HG03457 (cell line): ENCODE results near the gene CCDC66.
"Not testable (repeated sequence)": the region's sequence is repeated elsewhere in the genome, so short reads cannot be mapped to it uniquely, and the experiment has no call there.

ENCODE experiments used
- ATAC-seq: cut with Tn5 transposase; IDR thresholded peaks from one replicate; pipeline ENCODE4 v1.9.1; 2021; ENCODE audit warnings: moderate number of reproducible peaks; ENCODE audit not compliant: unreplicated experiment

CCDC66 gene

DNA sequence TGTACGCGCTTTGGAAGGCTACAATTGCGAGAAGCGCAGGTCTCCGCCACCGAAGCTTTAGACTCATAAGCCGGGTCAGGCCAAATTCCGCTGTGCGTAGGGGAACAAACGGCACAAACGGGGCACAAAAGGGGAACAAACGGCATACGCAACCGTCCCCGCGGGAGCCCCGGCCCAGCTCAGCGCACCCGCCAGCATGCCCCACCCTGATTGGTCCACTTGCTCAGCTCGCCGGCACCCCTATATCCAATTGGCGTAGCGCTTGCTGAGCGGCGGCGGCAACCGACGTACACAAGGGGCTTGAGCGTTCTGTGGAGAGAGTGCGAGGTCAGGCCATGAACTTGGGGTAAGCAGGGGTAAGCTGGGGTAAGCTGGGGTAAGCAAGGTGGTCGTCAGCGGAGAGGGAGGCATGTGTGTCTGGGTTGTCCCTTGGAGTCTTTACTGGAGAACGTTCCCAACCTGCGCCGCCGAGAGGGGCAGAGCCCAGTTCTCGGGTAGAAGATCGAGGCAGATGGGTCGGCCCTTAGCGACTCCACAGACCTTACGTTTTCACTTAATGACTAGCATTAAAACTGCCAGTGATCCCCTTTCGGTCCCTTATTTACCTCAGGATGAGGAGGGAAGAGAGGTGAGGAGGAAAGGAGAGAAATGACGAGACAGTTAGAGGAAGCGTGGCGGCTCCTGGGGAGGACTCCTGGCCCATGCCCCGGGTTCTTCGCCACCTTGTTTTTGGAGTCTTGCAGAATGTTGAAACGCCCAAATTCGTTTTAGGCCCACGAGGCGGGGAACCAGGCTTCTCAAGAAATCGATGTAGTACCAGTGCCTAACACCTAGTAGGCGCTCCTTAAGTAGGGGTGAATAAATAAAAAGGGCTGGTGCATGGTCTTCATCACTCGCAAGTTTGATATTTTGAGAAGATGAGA is at the start of gene CCDC66:
TSS of gene CCDC66 (plus strand) at position 268 of the 923 bp plus-strand sequence. CDS start at position 336, 68 bp downstream.
- peak; percentile 99 for ATAC-seq

DNA sequence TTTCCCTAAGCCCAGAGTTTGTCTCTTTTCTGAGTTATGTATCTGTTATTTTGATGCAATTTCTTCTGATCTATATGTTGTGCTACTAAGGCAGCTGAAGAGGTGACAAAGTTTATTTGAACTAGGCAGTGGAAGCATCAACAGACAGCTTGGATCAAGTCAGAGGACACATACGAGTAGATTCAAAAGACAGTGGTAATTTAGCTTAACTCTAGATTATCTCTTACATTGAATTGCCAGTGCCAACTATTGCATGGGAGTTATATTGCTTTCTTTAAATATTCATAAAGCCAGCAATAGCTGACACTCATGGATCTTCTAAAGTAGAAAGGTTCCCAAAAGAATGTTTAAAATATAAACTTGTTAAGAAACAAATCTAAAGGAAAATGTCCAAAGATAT is 37.3 kb upstream of the CCDC66 start:
- no peak for ATAC-seq

DNA sequence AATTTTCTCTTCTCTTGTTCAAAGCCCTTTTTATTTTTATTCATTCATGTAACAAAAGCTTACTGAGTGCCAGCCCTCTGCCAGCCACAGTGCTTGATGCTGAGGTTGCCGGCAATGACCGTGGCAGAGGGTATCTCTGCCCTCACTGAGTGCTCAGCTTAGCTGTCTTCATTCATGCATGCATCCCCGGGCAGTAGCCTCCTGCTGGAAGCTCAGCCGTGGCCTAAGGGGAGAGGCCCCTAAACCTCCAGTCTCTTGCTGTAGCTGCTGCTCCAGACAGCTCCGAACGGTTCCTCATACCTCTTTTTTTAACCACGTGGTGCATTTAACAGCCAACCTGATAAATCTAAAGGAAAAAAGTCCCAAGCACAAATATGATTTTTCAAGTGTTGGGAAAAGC is 34.6 kb upstream of the CCDC66 start:
- no peak for ATAC-seq

DNA sequence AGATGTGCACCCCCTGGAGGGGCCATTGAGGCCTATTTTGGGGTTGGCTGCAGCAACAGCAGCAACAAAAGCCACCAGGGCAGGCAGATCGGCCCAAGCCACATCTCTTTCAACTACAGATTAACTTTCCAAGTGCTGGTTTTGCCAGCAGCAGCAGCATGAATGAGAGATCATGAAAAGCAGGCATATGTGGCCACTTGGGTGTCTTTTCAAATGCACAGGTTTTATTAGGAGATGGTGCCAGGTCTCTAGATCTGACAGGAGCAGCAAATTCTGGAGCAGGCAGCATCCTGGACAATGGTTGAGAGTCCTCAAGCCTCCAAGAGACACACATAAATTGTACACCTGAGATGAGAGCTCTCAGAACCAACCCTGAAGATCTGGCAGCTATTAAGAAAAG is 31.7 kb upstream of the CCDC66 start:
- no peak for ATAC-seq

DNA sequence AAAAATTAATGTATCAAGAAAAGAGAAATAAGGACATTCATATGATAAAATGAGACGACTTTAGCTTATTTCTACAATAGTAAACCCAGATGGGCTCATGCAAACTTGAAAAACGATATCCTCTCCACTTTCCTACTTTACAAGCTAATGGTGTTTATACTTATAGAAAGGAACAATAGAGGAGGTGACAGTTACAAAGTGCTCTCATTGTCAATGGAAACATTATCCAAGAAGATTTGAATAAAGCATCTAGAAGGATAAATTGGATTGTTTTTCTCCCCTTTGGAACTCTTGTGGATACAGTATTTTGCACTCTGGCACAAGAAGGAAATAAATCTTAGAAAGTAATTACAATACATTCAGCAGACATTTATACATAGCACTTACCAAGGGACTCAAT is 20.2 kb upstream of the CCDC66 start:
- ATAC-seq = no peak

DNA sequence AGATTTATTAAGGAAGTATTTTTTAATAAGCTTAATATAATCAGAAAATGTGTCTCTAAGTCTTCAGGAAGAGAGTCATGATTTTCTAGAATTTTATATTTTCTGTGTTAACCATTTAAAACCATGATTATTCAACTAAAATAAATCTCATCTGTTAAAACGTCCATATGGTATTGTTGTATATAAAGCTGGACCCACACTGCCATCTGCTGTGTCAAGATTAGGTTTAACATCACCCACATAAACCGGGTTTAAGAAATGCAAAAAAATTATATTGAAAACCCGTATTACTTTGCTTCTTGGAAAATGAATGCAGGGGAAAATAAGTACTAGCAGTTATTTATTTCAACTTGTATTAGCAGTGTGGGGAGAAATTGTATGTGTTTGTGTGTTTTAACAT is 9.5 kb upstream of the CCDC66 start:
- ATAC-seq = no peak

DNA sequence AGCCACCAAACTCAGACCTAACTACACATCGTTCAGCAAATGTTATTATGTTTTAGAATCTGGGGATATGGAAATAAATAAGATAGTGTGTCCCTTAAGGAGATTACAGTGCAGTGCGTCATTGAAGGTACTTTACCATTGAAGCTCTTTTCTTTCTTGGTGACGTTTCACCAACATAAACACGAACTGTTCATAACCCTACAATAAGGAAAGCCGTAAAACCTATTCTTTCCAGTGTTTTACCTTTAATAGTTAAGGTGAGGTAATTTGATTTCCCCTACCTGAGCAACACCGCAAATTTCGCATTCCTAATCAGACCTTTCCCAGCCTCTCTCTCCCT is 826 bp downstream of the CCDC66 start:
- no peak for ATAC-seq

DNA sequence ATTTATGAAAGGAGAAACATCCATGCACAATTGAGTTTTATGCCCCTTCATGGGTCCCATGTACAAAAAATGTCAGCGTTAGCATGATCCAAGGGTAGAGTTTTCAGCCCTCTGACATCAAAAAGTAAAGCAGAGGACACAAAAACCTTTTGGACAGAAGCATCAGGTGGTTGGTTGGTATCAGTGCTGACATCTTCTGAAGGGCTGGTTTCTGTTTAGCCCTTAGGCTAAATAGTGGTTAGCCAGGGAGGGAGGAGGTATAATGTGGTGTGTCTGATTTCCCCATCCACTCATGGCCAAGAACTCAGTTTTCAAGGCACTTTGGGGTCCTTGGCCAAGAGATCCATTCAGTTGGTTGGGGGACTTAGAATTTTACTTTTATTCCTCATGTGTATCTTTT is 16.5 kb downstream of the CCDC66 start:
- ATAC-seq = no peak

DNA sequence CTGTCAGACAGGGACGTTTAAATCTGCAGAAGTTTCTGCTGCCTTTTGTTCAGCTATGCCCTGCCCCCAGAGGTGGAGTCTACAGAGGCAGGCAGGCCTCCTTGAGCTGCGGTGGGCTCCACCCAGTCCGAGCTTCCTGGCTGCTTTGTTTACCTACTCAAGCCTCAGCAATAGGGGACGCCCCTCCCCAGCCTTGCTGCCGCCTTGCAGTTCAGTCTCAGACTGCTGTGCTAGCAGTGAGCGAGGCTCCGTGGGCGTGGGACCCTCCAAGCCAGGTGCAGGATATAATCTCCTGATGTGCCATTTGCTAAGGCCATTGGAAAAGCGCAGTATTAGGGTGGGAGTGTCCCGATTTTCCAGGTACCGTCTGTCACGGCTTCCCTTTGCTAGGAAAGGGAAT is 25.0 kb downstream of the CCDC66 start:
- ATAC-seq = not testable (repeated sequence)

DNA sequence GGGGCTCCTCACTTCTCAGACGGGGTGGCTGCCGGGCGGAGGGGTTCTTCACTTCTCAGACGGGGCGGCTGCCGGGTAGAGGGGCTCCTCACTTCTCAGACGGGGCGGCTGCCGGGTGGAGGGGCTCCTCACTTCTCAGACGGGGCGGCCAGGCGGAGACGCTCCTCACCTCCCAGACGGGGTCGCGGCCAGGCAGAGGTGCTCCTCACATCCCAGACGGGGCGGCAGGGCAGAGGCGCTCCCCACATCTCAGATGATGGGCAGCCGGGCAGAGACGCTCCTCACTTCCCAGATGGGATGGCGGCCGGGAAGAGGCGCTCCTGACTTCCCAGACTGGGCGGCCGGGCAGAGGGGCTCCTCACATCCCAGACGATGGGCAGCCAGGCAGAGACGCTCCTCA is 27.3 kb downstream of the CCDC66 start:
- ATAC-seq = not testable (repeated sequence)

DNA sequence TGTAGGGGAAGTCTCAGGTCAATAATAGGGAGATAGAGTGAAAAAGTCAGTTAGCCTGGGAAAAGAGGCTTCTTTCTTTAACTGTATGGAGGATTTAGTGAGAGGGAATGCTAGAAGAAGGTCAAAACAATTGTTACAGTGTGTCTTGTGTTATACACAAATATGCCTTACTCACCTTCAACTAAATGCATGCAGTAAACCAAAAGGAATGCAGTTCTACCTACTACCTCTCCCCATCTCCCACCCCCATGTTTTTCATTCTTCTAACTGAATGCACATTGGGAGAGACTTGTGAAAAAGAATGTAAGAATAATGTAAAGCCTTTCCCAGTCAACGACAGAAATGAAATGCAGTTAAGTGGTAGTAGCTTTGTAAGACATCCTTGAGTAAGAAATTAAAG is 33.8 kb downstream of the CCDC66 start:
- no peak for ATAC-seq

DNA sequence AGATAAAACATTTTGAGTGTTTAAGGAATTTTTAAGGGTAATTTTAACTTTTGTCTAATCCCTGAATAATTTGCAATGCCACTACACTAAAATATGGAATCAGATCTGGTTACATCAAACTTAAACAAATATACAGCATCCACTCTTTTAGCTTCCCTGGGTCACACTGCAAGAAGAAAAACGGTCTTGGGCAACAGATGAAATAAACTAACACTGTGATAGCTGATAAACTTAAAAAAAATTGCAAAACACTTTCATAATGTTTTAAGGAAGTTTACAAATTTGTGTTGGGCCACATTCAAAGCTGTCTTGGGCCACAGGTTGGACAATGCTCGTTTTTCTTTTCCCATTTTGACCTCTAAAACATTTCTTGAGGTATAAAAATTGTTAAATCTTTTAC is 34.3 kb downstream of the CCDC66 start:
- ATAC-seq = no peak

DNA sequence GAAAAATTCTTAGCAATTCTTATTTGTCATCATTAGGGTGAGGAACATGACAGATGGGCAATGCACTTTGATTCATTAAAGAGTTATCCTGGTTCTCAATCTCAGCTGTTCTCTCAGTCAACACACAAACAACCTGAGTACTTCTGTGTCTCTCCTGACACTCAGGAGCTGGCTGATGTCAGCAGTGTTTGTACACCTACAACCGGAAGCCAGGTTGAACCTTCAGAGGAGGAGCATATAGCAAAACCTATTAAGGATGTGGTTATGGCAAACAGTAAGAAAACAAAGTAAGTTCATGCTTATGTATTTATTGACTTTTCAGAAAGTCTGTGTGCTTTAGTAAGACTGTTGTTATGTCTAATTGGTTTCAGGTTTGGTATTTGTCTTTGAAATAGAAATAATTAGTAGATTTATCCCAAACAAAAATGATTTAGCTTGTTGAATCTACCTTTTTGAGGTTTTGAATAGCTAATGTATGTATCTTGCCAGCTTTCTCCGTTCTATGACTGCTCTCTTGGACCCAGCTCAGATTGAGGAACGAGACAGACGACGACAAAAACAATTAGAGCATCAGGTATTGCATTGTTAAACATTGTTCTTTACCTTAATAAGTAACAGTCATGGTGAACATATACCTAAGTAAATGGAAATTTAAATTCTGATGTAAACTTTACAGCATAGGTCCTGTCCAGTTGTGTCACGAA is 36.6 kb downstream of the CCDC66 start:
- no peak for ATAC-seq

DNA sequence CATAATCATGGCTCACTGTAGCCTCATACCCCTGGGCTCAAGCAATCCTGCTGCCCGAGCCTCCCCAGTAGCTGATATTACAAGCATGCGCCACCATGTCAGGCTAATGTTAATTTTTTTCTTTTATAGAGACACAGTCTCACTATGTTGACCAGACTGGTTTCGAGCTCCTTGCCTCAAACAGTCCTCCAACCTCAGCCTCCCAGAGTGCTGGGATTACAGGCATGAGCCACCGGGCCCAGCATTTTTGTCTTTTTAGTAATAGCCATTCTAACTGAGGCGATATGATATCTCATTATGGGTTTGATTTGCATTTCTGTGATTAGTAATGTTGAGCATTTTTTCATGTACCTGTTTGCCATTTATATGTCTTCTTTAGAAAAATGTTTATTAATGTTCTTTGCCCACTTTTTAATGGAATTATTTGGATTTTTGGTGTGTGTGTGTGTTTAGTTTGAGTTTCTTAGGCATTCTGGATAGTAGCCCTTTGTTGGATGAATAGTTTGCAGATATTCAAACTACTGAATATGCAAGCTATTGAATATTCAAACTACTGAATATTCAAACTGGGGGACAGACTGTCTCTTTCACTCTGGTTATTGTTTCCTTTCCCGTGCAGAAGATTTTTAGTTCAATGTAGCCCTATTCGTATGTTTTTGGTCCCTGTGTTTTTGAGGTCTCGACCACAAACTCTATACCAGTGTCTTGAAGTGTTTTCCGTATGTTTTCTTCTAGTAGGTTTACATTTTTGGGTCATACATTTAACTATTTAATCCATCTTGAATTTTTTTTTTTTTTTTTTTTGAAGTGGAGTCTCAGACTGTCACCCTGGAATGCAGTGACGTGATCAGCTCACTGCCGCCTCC is 39.2 kb downstream of the CCDC66 start:
- no peak for ATAC-seq

DNA sequence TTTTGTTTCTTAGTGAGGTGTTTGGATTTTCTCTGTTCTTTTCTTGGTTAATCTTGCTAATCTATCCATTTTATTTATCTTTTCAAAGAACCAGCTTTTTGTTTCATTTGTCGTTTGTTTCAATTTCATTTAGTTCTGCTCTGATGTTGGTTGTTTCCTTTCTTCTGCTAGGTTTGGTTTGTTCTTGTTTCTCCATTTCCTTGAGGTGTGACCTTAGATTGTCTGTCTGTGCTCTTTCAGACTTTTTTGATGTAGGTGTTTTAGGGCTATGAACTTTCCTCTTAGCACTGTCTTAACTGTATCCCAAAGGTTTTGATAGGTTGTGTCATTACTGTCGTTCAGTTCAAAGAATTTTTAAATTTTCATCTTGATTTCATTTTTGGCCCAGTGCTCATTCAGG is 51.5 kb downstream of the CCDC66 start:
- ATAC-seq = not testable (repeated sequence)

DNA sequence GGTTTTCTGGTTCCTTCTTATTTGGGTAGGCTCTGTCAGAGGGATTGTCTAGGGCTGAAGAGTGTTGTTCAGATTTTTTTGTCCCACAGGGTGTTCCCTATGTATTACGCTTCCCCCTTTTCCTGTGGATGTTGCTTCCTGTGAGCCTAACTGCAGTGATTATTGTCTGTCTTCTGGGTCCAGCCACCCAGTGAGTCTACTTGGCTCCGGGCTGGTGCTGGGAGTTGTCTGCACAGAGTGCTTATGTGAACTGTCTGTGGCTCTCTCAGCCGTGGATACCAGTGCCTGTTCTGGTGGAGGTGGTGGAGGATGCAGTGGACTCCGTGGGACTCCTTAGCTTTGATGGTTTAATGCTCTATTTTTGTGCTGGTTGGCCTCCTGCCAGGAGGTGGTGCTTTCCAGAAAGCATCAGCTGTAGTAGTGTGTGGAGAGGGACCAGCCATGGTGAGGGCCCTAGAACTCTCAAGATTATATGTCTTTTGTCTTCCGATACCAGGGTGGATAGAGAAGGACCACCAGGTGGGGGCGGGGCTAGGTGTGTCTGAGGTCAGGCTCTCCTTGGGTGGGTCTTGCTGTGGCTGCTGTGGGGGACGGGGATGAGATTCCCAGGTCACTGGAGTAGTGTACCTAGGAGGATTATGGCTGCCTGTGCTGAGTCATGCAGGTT is 53.8 kb downstream of the CCDC66 start:
- ATAC-seq = no peak

DNA sequence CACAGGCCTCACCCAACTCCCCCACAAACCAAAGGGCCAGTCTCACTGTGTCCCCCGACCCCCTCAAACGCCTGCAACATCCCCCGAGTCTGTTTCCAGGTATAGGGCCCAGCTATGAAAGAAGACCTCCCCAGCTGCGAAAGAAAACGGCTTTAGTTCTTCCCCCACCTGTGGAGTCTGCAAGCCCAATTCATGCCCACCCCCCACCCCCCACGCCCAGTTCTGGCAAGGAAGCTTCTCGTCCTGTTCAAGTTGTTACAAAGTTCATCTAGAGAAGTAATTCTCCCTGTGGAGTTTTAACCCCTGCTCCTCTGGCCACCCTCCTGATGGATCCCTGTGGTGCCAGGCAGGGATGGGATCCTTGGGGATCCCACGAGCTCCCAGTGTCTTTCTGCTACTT is 54.4 kb downstream of the CCDC66 start:
- ATAC-seq = no peak

DNA sequence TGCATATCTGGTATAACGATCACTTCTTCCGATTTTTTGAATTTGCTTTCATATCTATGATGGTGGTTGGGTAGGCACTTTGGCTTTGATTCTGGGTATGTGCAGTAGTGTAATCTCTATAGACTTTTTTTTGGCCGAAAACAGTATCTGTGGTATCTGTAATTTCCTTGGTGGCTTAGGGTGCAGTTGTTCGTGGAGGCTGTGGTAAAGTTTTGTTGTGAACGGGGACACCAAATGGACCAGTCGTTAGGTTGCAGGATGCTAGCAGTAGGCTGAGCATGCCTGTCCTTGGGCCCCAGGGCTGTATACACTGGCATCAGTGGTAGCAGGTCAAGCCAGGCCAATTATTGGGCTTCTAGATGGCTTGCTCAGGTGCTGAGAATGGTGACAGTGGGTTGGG is 55.2 kb downstream of the CCDC66 start:
- ATAC-seq = no peak

DNA sequence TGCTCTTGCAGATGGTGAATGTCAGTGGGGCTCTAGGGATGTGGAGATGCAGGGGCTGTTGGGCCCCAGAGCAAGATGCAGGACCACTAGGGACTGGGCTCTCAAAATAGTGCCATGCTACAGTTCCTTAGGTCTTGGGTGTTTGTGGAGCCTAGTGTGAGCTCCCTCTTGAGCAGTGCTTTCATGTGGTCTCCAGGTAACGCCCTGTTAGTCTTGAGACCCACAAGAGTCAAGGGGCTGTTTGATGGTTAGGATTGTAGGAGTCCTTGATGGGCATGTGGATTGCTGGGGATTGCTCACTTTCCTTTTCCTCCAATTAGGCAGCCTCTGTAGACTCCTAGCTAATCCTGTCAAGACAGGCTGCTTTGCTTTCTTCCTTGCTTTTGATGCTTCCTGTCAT is 56.0 kb downstream of the CCDC66 start:
- ATAC-seq = no peak

DNA sequence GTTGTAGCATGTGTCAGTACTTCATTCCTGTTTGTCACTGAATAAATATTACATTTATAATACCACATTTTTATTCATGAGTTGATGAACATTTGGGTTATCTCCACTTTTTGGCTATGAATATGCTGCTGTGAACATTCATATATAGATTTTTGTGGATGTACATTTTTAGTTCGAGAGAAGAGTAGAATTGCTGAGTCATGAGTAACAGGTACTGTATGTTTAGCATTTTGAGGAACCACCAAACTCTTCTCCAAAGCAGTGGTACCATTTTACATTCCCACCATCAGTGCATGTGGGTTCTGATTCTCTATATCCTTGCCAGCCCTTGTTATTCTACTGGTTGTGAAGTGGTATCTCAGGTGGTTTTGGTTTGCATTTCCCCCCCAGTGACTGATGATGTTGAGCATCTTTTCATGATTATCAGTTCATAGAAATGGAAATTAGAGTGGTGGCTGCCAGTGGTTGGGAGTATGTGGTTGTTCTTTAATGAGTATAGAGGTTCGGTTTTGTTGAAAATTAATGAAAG is 59.6 kb downstream of the CCDC66 start:
- ATAC-seq = no peak

DNA sequence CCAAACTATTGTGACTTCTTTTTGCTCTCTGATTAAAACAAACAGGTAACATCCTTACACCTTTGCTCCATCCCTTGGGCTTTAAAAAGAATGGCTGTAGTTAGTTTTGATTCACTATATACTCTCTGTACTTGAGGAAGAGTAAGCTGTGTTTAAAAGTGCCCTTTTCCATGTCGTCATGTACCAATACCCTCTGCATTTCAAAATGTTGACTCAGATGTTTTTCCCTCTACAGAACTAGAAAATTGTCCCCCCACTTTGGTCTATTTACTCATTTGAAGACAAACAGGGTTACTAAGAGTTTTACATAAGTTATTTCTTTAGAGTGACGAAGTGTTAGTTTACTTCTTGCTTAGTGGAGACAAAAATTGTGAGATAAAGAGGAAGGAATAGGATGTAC is 63.4 kb downstream of the CCDC66 start:
- no peak for ATAC-seq
